Glomerular visceral epithelial cell (primary cell): ENCODE data around the gene GTPBP8.
"Not testable (repeated sequence)": the region's sequence is repeated elsewhere in the genome, so short reads cannot be mapped to it uniquely, and the experiment has no call there.

Source experiments
- DNase-seq: peaks from one replicate; pipeline ENCODE4 v3.0.0-alpha.2; 2016; ENCODE audit errors: extremely low spot score

GTPBP8 gene

GRCh38 chr3:113000691-113001090 is 9.9 kb downstream of the GTPBP8 start:
- no peak for DNase-seq

GRCh38 chr3:113002037-113002436 is 11.3 kb downstream of the GTPBP8 start:
- no peak for DNase-seq

GRCh38 chr3:113002679-113003078 is 11.9 kb downstream of the GTPBP8 start:
- DNase-seq, result no peak

- DNase-seq, result no peak
These were observed 14.8 kb downstream of the GTPBP8 start for GRCh38 chr3:113005611-113006010.

- no peak for DNase-seq
These were observed 15.7 kb downstream of the GTPBP8 start for GRCh38 chr3:113006359-113007056.

GRCh38 chr3:113008117-113008516 is 17.3 kb downstream of the GTPBP8 start:
- no peak for DNase-seq

GRCh38 chr3:113013593-113013992 is 22.8 kb downstream of the GTPBP8 start:
- DNase-seq, result no peak

GRCh38 chr3:113018536-113019181 is 27.9 kb downstream of the GTPBP8 start:
- DNase-seq, result peak; percentile 15

- peak; percentile 91 for DNase-seq
These were observed 28.7 kb downstream of the GTPBP8 start for GRCh38 chr3:113019182-113020137.

- no peak for DNase-seq
These were observed 30.7 kb downstream of the GTPBP8 start for GRCh38 chr3:113021471-113021870.

GRCh38 chr3:113034011-113034410 is 43.2 kb downstream of the GTPBP8 start:
- DNase-seq, result no peak

GRCh38 chr3:113035387-113035982 is 44.7 kb downstream of the GTPBP8 start:
- peak; percentile 60 for DNase-seq

- DNase-seq, result no peak
These were observed 47.5 kb downstream of the GTPBP8 start for GRCh38 chr3:113038328-113038727.

- no peak for DNase-seq
These were observed 48.8 kb downstream of the GTPBP8 start for GRCh38 chr3:113039546-113039945.

- DNase-seq, result no peak
These were observed 49.4 kb downstream of the GTPBP8 start for GRCh38 chr3:113040231-113040630.

- no peak for DNase-seq
These were observed 52.9 kb downstream of the GTPBP8 start for GRCh38 chr3:113043686-113044085.

GRCh38 chr3:113046186-113046965 is 55.6 kb downstream of the GTPBP8 start:
- DNase-seq, result not testable (repeated sequence)

GRCh38 chr3:113051302-113051711 is 60.5 kb downstream of the GTPBP8 start:
- DNase-seq, result peak; percentile 76
